GM19035 (cell line): ENCODE data around the gene FITM1.
A peak's percentile ranks its signal among the peaks of the same experiment; 100 is the strongest.
"Not testable (repeated sequence)": the region's sequence is repeated elsewhere in the genome, so short reads cannot be mapped to it uniquely, and the experiment has no call there.

ENCODE experiments used
- ATAC-seq: cut with Tn5 transposase; IDR thresholded peaks from one replicate; pipeline ENCODE4 v1.9.1; 2021; ENCODE audit not compliant: unreplicated experiment

FITM1 gene

GRCh38 chr14:24098229-24098926 lies 32.1 kb upstream of the FITM1 start:
- ATAC-seq, result no peak

- no peak for ATAC-seq
Observed at GRCh38 chr14:24098927-24099813, 31.3 kb upstream of the FITM1 start.

GRCh38 chr14:24100197-24100981 lies 30.1 kb upstream of the FITM1 start:
- no peak for ATAC-seq

GRCh38 chr14:24100982-24101494 lies 29.4 kb upstream of the FITM1 start:
- no peak for ATAC-seq

GRCh38 chr14:24102357-24103048 lies 28.0 kb upstream of the FITM1 start:
- ATAC-seq, result no peak

- ATAC-seq, result no peak
Observed at GRCh38 chr14:24103451-24103850, 27.0 kb upstream of the FITM1 start.

- not testable (repeated sequence) for ATAC-seq
Observed at GRCh38 chr14:24105609-24106239, 24.7 kb upstream of the FITM1 start.

- no peak for ATAC-seq
Observed at GRCh38 chr14:24106672-24107271, 23.7 kb upstream of the FITM1 start.

- ATAC-seq, result no peak
Observed at GRCh38 chr14:24108336-24108874, 22.1 kb upstream of the FITM1 start.

- no peak for ATAC-seq
Observed at GRCh38 chr14:24110060-24110459, 20.4 kb upstream of the FITM1 start.

GRCh38 chr14:24110523-24110922 lies 19.9 kb upstream of the FITM1 start:
- no peak for ATAC-seq

- ATAC-seq, result no peak
Observed at GRCh38 chr14:24113379-24113800, 17.1 kb upstream of the FITM1 start.

GRCh38 chr14:24113801-24114531 lies 16.5 kb upstream of the FITM1 start:
- ATAC-seq, result peak; percentile 32

GRCh38 chr14:24114532-24115421 lies 15.7 kb upstream of the FITM1 start, which contains the start of the genes DCAF11 and NRL:
TSS of gene DCAF11 (plus strand) at chr14:24114777. CDS start at chr14:24115595, 818 bp downstream.
TSS of gene NRL (minus strand) at chr14:24114949. CDS start at chr14:24082848, 32,101 bp downstream.
- ATAC-seq, result peak; percentile 81

GRCh38 chr14:24115422-24116127 lies 14.9 kb upstream of the FITM1 start:
- ATAC-seq, result no peak

- ATAC-seq, result no peak
Observed at GRCh38 chr14:24116128-24116814, 14.2 kb upstream of the FITM1 start.
